Activated gamma-delta T cell treated with anti-CD3 and anti-CD28 coated beads, Interleukin-2, amount 50 U/mL, for 16 hours (primary cell): Measurements from ENCODE around the gene C1QTNF4.
"Not testable (repeated sequence)": the region's sequence is repeated elsewhere in the genome, so short reads cannot be mapped to it uniquely, and the experiment has no call there.

Experiments
- DNase-seq: peaks from one replicate; pipeline ENCODE4 v3.0.0-alpha.2; 2020; ENCODE audit warnings: low read depth

C1QTNF4 gene

DNA sequence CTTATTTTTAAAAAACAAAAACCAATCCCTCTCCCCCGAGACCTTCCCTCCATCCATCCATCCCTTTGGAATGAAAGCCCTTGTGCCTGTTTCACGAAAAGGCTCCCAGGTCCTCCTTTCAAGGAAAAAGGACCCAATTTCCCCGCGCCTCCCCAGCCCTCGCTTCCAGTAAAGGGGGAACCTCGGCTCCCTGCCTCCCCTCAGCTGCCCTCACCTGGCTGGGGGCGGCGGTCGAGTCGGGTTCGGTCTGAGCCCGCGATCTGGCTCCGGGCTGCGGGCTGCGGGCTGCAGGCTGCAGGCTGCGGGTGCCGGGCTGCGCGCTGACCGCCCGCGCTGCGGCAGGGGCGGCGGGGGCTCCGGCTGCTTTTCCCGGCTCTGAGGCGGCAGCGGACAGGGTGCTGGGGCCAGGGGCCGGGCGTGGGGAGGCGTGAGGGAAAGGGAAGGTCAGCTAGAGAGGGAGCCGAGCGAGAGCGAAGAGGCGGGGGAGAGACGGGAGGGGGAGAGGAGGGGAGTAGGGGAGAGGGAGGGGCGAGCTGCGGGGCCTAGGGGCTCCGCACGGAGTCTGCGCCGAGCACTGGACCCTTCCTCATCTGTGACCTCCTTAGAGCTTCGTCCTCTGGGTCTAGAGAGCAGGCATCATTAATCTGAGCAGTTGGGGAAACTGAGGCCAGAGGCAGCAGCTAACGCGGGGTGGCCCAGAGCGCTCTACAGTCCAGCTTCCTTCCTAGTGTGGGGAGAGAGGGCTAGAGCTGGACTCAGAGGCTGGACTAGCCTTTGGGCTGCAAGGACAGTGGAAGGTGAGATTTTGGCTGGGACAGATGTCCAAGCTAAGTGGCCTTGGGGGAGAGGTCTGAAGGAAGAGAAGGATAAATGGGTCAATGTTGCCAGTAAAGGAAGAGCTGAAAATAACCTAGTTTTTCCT lies at the start of gene C1QTNF4:
TSS of gene C1QTNF4 (minus strand) at position 478 of the 922 bp plus-strand sequence. CDS start 3,601 bp downstream, outside the sequence.
- DNase-seq, result no peak

DNA sequence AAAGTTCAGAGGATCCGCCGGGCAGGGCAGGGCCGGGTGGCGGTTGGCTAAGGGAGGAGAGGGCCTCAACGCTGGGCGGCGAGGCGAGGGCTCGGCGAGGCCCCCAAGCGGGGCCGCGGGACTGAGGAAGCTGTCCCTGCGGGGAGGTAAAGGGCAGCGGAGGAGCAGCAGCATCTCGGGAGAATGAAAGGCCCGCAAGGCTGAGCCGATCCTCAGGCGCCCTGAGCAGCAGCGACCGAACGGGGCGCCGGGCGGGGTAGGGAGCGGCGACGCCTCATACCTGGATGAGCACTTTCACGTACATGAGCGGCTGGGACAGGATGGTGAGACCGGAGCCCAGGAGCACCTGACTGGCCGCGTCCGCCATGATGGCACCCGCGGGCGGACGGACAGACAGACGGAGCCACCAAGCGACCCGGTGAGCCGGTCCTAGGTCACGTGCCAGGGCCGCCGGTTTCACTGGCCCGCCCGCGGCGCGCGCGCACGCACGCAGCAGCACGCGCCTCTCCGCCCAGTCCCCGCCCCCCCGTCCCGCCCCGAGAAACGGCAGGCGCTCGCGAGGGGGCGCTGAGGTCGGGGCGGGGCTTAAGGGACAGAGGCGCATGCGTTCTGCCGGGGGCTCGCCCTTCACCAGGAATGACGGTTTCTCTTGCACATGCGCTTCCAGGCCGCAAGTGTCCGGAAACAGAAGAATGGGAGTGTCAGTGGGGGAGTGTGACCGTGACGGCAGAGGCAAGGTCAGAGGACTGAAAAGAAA lies 48.1 kb upstream of the C1QTNF4 start, which contains the start of gene MTCH2:
TSS of gene MTCH2 (minus strand) at position 461 of the 757 bp plus-strand sequence. CDS start at position 367, 94 bp downstream.
- peak; percentile 93 for DNase-seq

DNA sequence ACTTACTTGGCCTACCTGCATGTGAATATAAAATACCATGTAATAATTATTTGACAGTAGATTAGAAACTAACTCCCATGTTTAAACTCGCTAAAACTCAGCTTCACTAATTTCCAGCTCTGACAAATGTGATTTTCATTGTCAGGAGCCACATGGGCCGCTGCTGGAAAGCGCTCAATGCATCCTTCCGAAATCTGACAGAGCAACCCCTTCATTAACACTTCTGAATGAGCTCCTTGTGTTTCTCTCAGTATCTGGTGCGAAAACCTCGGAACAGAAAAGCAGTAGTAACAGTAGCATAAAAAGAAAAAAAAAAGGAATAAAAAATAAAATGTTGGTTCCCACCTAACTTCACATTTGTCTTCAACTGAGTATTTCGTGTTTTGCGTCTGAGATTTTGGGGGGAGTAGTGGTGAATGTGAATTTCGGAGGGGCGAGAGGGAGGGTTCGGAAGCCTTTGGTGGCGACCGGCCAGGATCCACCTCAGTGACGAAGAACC lies 47.4 kb upstream of the C1QTNF4 start:
- DNase-seq, result no peak

DNA sequence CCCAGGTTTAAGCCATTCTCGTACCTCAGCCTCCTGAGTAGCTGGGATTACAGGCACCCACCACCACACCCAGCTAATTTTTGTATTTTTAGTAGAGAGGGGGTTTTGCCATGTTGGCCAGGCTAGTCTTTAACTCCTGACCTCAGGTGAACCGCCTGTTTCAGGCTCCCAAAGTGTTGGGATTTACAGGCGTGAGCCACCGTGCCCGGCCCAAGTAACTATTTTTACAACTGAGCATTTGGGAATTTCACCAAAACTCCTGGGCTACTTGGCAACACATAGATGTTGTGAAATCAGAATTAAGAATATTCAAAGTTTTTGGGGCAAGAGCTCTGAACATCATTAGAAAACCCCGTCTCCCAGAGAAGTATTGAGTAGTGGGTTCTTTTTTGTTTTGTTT lies 46.3 kb upstream of the C1QTNF4 start:
- not testable (repeated sequence) for DNase-seq

DNA sequence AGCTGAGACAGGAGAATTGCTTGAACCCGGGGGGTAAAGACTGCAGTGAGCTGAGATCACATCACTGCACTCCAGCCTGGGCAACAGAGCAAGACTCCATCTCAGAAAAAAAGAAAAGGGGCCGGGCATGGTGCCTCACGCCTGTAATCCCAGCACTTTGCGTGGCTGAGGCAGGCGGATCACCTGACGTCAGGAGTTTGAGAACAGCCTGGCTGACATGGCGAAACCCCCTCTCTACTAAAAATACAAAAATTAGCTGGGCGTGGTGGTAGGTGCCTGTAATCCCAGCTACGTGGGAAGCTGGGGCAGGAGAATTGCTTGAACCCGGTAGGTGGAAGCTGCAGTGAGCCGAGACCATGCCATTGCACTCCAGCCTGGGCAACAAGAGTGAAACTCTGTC lies 42.1 kb upstream of the C1QTNF4 start:
- DNase-seq, result not testable (repeated sequence)

- DNase-seq, result no peak
Observed at GRCh38 chr11:47631473-47631872, 37.3 kb upstream of the C1QTNF4 start.

GRCh38 chr11:47628026-47628425 lies 33.8 kb upstream of the C1QTNF4 start:
- DNase-seq, result no peak

- DNase-seq, result no peak
Observed at GRCh38 chr11:47626234-47626633, 32.0 kb upstream of the C1QTNF4 start.

GRCh38 chr11:47620836-47621378 lies 26.7 kb upstream of the C1QTNF4 start:
- DNase-seq, result no peak

DNA sequence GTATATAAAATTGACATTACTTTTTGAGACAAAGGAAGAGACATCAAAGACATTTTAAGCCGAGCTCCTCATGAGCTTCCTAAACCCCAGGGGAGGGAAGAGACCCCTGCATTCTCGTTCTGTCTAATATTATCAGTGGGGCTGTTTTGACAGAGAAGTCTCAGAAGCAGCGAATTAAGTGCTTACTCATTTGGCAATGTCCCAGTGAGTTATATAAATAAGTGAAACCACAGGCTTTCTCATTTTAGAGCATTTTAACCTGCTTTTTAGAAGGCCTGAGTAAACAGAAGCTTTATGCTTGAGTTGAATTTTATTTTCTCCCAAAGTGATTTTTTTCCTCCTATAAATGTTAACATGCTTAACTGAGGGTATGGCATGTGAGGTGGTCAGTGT lies 23.2 kb upstream of the C1QTNF4 start:
- no peak for DNase-seq

GRCh38 chr11:47616726-47617416 lies 22.7 kb upstream of the C1QTNF4 start:
- no peak for DNase-seq

- no peak for DNase-seq
Observed at GRCh38 chr11:47615249-47615648, 21.0 kb upstream of the C1QTNF4 start.

DNA sequence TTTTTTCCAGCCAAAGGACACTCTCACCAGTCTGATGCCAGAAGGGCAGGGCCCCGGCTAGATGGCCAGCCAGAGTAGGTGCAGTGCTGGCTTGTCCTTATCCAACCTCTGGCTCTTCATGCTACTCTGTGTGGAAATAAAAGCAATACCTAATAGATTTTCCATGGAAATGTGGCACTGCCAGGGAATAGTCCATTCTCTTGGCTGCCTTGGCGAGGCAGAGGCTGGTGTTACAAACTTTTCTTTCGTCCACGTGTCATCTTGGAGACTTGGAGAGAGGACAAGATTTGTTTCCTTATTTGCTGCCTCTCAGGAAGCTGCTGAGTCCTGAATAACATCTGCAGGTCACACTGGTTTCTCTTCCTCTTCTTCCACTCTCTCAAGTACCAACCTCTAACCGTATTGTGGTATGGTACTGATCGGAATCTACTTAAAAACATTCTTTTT lies 17.2 kb upstream of the C1QTNF4 start:
- no peak for DNase-seq

GRCh38 chr11:47609675-47610074 lies 15.5 kb upstream of the C1QTNF4 start:
- no peak for DNase-seq

- no peak for DNase-seq
Observed at GRCh38 chr11:47607380-47607779, 13.2 kb upstream of the C1QTNF4 start.

DNA sequence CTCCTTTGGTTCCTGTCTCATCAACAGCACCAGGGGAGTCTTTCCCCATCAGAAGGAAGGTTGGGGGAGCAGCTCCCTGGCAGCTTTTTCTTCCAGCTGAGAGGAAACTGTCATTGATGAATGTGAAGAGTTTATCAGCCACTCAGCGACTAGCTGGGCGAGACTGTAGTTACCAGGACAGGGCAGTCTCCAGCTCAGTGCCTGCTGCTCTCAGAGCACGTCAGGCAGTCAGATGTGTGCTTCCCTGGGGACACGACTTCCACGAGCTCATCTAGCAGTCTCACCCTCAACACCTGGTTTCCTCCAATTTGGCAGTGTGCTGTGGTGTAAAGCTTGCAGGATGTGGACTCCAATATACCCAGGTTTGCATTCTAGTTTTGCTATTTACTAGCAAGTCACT lies 12.5 kb upstream of the C1QTNF4 start:
- no peak for DNase-seq

DNA sequence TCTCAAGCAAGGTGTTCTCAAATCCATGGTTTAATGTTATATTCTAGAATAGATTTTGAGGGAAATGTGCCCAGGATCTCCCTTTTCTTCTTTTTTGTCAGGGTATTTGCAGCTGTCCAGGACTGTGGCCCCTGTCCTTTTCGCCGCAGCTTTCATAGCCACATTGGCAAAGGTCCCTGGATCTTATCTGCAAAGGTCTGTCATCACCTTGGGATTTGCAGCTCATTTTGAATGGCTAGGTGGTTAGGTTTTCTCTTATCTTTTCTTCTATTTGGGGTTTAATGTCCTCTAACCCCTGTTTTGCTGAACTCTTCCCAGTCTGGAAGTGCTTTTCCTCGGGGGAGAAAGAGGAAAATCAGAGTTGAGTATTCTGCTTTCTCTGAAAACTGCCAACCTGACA lies 11.7 kb upstream of the C1QTNF4 start:
- DNase-seq, result no peak

GRCh38 chr11:47603295-47603694 lies 9.1 kb upstream of the C1QTNF4 start:
- no peak for DNase-seq

GRCh38 chr11:47599902-47600301 lies 5.7 kb upstream of the C1QTNF4 start:
- no peak for DNase-seq

- no peak for DNase-seq
Observed at GRCh38 chr11:47595967-47596366, 1.8 kb upstream of the C1QTNF4 start.

DNA sequence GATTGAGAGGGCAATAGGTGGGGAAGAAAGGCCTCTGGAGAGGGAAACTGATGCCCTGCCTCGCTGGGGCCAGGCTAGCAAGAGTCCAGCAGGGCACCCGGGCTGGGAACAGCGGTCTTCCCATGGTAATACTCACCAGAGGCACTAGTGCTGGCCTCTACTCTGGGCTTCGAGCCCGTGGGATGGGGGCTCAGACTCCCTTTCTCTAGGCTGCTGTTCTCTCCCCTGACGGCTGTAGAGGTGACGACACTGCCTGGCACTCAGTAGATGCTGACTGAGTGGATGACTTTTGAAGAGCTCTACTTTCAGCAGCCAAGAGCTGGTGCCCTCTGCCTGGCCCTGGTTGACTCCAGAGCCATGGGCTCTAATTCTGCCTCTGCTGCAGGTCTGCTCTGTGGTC lies 818 bp upstream of the C1QTNF4 start:
- DNase-seq, result no peak

GRCh38 chr11:47593492-47593933 lies 698 bp downstream of the C1QTNF4 start:
- DNase-seq, result no peak
